ENCODE data around the gene CCPG1. TPM values are rescaled to one million over a fixed set of nuclear protein-coding genes. Genes with fewer than 3 reads are reported as not detected.

Gene CCPG1
- total RNA-seq, 1 experiment from 2014 or later = 17.1 TPM

- ATAC-seq = peak; percentile 80
- H3K9me3 Mint-ChIP-seq = no peaks in the 10 kb centered on the region
- H3K27me3 Mint-ChIP-seq (ENCODE audit: low read depth) = no peaks in the 10 kb centered on the region
- H3K4me1 Mint-ChIP-seq = peaks cover 39% of the 10 kb centered on the region
- ChIA-PET CTCF (interaction anchor here (0.8 to 1.8 kb wide), 2 partner anchors 55 to 136 kb away, joined by 3 to 8 read pairs; partner anchors contain the start of genes CCPG1 and PIERCE2), POLR2A (no interaction called here)
- peak overlapping the region; percentile 65; the same call in 1 of the 2 replicates for H3K27ac Mint-ChIP-seq
- H3K36me3 Mint-ChIP-seq = no peaks in the 10 kb centered on the region
- TF ChIP-seq GABPB1 (CRISPR knock-in tag; IDR thresholded peaks at IDR 0.05) (no peak), ETV6 (CRISPR knock-in tag; IDR thresholded peaks at IDR 0.05) (no peak), USF1 (CRISPR knock-in tag; IDR thresholded peaks at IDR 0.05) (no peak), CDX4 (CRISPR knock-in tag; IDR thresholded peaks at IDR 0.05; ENCODE audit: borderline replicate concordance) (no peak), SMAD4 (CRISPR knock-in tag; IDR thresholded peaks at IDR 0.05) (no peak), JUN (CRISPR knock-in tag; IDR thresholded peaks at IDR 0.05) (no peak), NR2C2 (CRISPR knock-in tag; IDR thresholded peaks at IDR 0.05) (no peak), ELF4 (CRISPR knock-in tag; IDR thresholded peaks at IDR 0.05; ENCODE audit: low read depth) (no peak), ZBTB43 (CRISPR knock-in tag; IDR thresholded peaks at IDR 0.05) (no peak), FOXP4 (CRISPR knock-in tag; IDR thresholded peaks at IDR 0.05) (no peak), SOX15 (CRISPR knock-in tag; IDR thresholded peaks at IDR 0.05) (no peak), ESRRA (CRISPR knock-in tag; IDR thresholded peaks at IDR 0.05; ENCODE audit: borderline replicate concordance) (no peak), E2F4 (CRISPR knock-in tag; IDR thresholded peaks at IDR 0.05; ENCODE audit: borderline replicate concordance, low read depth) (no peak), E2F5 (CRISPR knock-in tag; IDR thresholded peaks at IDR 0.05) (no peak), ATF1 (CRISPR knock-in tag; IDR thresholded peaks at IDR 0.05) (no peak)
- H3K4me3 Mint-ChIP-seq = no peak overlapping the region
- DNase-seq (ENCODE audit: low spot score) = no peak
These were observed 55.1 kb downstream of the CCPG1 start for GRCh38 chr15:55353025-55353424.

GRCh38 chr15:55349282-55349681 is 58.9 kb downstream of the CCPG1 start:
- no peak for DNase-seq (ENCODE audit: low spot score)
- no peaks in the 10 kb centered on the region for H3K27me3 Mint-ChIP-seq (ENCODE audit: low read depth)
- H3K27ac Mint-ChIP-seq = no peak overlapping the region
- no peak for ATAC-seq
- ChIA-PET POLR2A (no interaction called here), CTCF (interaction anchor here (1.4 kb wide), 1 partner anchor 86 kb away, joined by 3 read pairs; no protein-coding TSS in a partner anchor)
- no peaks in the 10 kb centered on the region for H3K36me3 Mint-ChIP-seq
- H3K4me1 Mint-ChIP-seq = peaks cover 39% of the 10 kb centered on the region
- H3K4me3 Mint-ChIP-seq = no peak overlapping the region
- no peaks in the 10 kb centered on the region for H3K9me3 Mint-ChIP-seq
- TF ChIP-seq NR1H2 (CRISPR knock-in tag; IDR thresholded peaks at IDR 0.05) (no peak), ZNF416 (CRISPR knock-in tag; IDR thresholded peaks at IDR 0.05) (no peak), ZBTB43 (CRISPR knock-in tag; IDR thresholded peaks at IDR 0.05) (no peak), ATF1 (CRISPR knock-in tag; IDR thresholded peaks at IDR 0.05) (no peak), FOXP1 (CRISPR knock-in tag; IDR thresholded peaks at IDR 0.05; ENCODE audit: borderline replicate concordance) (no peak), PRDM15 (CRISPR knock-in tag; IDR thresholded peaks at IDR 0.05) (no peak), ATF2 (CRISPR knock-in tag; IDR thresholded peaks at IDR 0.05; ENCODE audit: borderline replicate concordance, low read depth) (no peak)
